Right atrium auricular region (tissue), 2 donors: Measurements from ENCODE around the gene TFDP3. TPM values are rescaled to one million over a fixed set of nuclear protein-coding genes. Genes with fewer than 3 reads are reported as not detected.

ENCODE experiments used
- DNase-seq: peaks from one replicate; pipeline ENCODE4 v3.0.0-alpha.2; 2019; ENCODE audit warnings: low spot score
- H3K27ac ChIP-seq, 2 donors: fragments of 200-600 bp; sonication (generic); 1 replicate in 1 of 2; 2 replicates in 1 of 2; pipeline ENCODE4 v1.5.1; 2016 to 2019
- H3K27me3 ChIP-seq, 2 donors: fragments of 200-600 bp; sonication (generic); one replicate each; pipeline versions ENCODE4 v1.5.1 to v1.6.0; 2017 to 2019
- H3K36me3 ChIP-seq: fragments of 200-600 bp; sonication (generic); one replicate; pipeline ENCODE4 v1.5.1; 2016
- H3K4me1 ChIP-seq, 2 donors: fragments of 200-600 bp; sonication (generic); one replicate each; pipeline versions ENCODE4 v1.5.1 to v1.6.0; 2017 to 2019
- H3K4me3 ChIP-seq, 2 donors: fragments of 200-600 bp; sonication (generic); 1 replicate in 1 of 2; 2 replicates in 1 of 2; pipeline ENCODE4 v1.5.1; 2017 to 2019; ENCODE audit warnings: mild to moderate bottlenecking in 1 of 2, moderate library complexity in 1 of 2
- H3K9me3 ChIP-seq, 2 donors: fragments of 200-600 bp; sonication (generic); one replicate each; pipeline ENCODE4 v1.5.1; 2019
- CTCF ChIP-seq, 2 donors: fragments of 200-600 bp; sonication (generic); IDR thresholded peaks; one replicate each; pipeline ENCODE4 v1.5.1; 2019; ENCODE audit warnings: antibody characterized with exemption in 2 of 2
- total RNA-seq, 2 donors: library from RNA; depleted of rRNA; stranded (reverse); fragments of >200 nt; gene quantifications; one replicate each; pipeline ENCODE4 v1.1.0, GENCODE V29; 2016

TFDP3 gene
- total RNA-seq, 2 donors from 2014 or later, result not detected

DNA sequence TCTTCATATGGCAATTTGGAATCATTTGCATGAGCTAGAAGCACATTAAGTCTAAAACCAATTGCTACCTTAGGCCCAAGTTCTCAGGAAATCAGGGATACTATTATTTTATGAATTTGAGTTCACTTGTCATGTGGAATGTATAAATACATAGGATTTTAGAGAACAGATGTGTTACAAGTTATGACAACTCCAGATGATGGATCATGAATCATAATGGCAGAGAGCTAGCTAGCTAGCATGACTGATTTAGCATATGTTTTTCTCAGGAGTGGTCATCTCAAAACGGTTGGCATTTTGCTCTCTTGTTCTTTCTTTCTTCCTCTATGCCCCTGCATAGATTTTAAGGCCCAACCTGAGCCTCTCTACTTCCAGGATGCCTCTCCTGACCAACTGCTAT is 14.2 kb upstream of the TFDP3 start:
- no peak overlapping the region for H3K4me3 ChIP-seq
- no peaks in the 10 kb centered on the region for H3K27me3 ChIP-seq
- no peak overlapping the region for H3K27ac ChIP-seq
- no peak for TF ChIP-seq CTCF (IDR thresholded peaks at IDR 0.05)
- no peaks in the 10 kb centered on the region for H3K4me1 ChIP-seq
- no peak for DNase-seq
- H3K36me3 ChIP-seq, result no peaks in the 10 kb centered on the region
- H3K9me3 ChIP-seq, result no peaks in the 10 kb centered on the region

GRCh38 chrX:133229361-133229760 is 11.2 kb upstream of the TFDP3 start:
- Histone ChIP-seq H3K27ac (no peak overlapping the region), H3K36me3 (no peaks in the 10 kb centered on the region), H3K4me3 (no peak overlapping the region), H3K27me3 (no peaks in the 10 kb centered on the region), H3K4me1 (no peaks in the 10 kb centered on the region), H3K9me3 (no peaks in the 10 kb centered on the region)
- no peak for TF ChIP-seq CTCF (IDR thresholded peaks at IDR 0.05)
- DNase-seq, result no peak

GRCh38 chrX:133215747-133216146 is 2.4 kb downstream of the TFDP3 start:
- H3K4me1 ChIP-seq, result no peaks in the 10 kb centered on the region
- H3K36me3 ChIP-seq, result no peaks in the 10 kb centered on the region
- DNase-seq, result no peak
- H3K27me3 ChIP-seq, result no peaks in the 10 kb centered on the region
- no peaks in the 10 kb centered on the region for H3K9me3 ChIP-seq
- H3K27ac ChIP-seq, result no peak overlapping the region
- peak in 1 of 2 donors; percentile 22 for TF ChIP-seq CTCF (IDR thresholded peaks at IDR 0.05)
- no peak overlapping the region for H3K4me3 ChIP-seq

DNA sequence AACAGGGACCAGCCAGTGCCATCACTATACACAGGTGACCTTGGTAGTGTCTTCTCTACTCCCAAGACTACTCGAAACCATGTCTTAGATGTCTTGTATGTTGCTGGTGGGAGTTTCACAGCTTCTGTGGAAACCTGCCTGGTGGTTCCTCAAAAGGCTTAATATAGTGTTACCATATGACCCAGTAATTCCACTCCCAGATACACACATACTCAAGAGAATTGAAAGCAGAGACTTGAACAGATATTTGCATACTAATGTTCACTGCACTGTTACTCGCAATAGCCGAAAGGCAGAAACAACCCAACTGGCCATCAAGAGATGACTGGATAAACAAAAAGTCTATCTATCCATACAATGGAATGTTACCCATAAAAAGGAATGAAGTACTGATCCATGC is 3.1 kb downstream of the TFDP3 start:
- no peak overlapping the region for H3K4me3 ChIP-seq
- DNase-seq, result no peak
- H3K27ac ChIP-seq, result no peak overlapping the region
- TF ChIP-seq CTCF (IDR thresholded peaks at IDR 0.05), result no peak
- H3K27me3 ChIP-seq, result no peaks in the 10 kb centered on the region
- H3K9me3 ChIP-seq, result no peaks in the 10 kb centered on the region
- no peaks in the 10 kb centered on the region for H3K36me3 ChIP-seq
- no peaks in the 10 kb centered on the region for H3K4me1 ChIP-seq

DNA sequence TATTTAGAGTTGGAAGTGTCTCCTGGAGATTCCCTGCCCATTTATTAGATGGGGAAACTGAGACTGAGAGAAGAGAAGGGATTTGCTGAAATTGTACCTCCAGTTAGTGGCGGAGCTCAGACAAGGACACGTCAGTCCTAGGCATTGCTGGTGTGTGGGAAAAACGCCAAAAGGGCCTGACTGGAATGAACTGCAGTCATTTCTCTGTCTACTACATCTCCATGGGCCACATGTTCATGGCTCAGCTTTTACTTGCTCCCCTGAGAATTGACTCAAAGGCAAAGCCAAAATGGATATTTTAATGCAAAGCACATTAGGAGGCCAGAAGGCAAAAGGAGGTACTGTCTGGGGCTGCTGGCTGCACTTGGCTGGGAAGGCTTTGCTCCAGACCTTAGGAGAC is 3.9 kb downstream of the TFDP3 start:
- Histone ChIP-seq H3K27me3 (no peaks in the 10 kb centered on the region), H3K36me3 (no peaks in the 10 kb centered on the region), H3K4me1 (no peaks in the 10 kb centered on the region), H3K9me3 (no peaks in the 10 kb centered on the region), H3K27ac (no peak overlapping the region), H3K4me3 (no peak overlapping the region)
- TF ChIP-seq CTCF (IDR thresholded peaks at IDR 0.05), result no peak
- no peak for DNase-seq

GRCh38 chrX:133213117-133213516 is 5.0 kb downstream of the TFDP3 start:
- Histone ChIP-seq H3K27ac (no peak overlapping the region), H3K4me3 (no peak overlapping the region), H3K9me3 (no peaks in the 10 kb centered on the region), H3K4me1 (no peaks in the 10 kb centered on the region), H3K36me3 (no peaks in the 10 kb centered on the region), H3K27me3 (no peaks in the 10 kb centered on the region)
- DNase-seq, result no peak
- no peak for TF ChIP-seq CTCF (IDR thresholded peaks at IDR 0.05)
